ENCODE data around the gene CHSY3.

The CHSY3 gene

GRCh38 chr5:129899454-129899853, 4.8 kb upstream of the CHSY3 start:
- H3K27me3 ChIP-seq (ENCODE audit: control insufficient read depth, insufficient read depth, low read length), result no peaks in the 10 kb centered on the region
- H3K4me3 ChIP-seq (ENCODE audit: low read depth, low read length), result no peak overlapping the region
- H3K79me2 ChIP-seq, result no peaks in the 10 kb centered on the region
- H3K9me3 ChIP-seq (ENCODE audit: control insufficient read depth, low read length), result no peaks in the 10 kb centered on the region
- peak; percentile 26 for TF ChIP-seq CTCF (IDR thresholded peaks at IDR 0.05)
- no peak overlapping the region for H3K4me2 ChIP-seq (ENCODE audit: low read length)
- no peak overlapping the region for H3K9ac ChIP-seq
- H2AFZ ChIP-seq, result no peak overlapping the region
- H3K27ac ChIP-seq, result no peak overlapping the region
- no peaks in the 10 kb centered on the region for H3K36me3 ChIP-seq (ENCODE audit: control insufficient read depth, insufficient read depth, low read length)
- no peaks in the 10 kb centered on the region for H3K4me1 ChIP-seq

DNA sequence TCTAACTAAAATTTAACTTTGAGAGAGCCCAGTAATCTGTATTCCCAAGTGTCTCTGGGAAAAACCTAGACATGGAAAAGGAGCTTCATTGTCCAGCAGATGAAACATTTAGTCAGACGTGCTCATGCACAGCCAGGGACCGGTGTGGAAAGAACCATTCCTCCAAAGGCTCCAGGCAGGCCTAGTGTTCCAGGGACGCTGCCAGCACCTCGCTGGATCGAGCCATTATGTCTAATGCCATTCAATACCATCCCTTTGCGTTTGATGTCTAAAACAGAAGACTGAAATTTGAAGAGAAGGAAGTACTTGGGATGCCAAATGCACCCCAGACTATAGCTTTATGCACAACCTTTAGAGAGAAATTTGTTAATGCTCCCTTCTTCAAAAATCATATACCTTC, 1.4 kb upstream of the CHSY3 start:
- Histone ChIP-seq H3K9ac (no peak overlapping the region), H3K4me1 (peaks cover 2% of the 10 kb centered on the region), H3K36me3 (ENCODE audit: control insufficient read depth, insufficient read depth, low read length) (no peaks in the 10 kb centered on the region), H3K27me3 (ENCODE audit: control insufficient read depth, insufficient read depth, low read length) (no peaks in the 10 kb centered on the region), H3K9me3 (ENCODE audit: control insufficient read depth, low read length) (no peaks in the 10 kb centered on the region), H3K4me2 (ENCODE audit: low read length) (no peak overlapping the region), H2AFZ (no peak overlapping the region), H3K79me2 (no peaks in the 10 kb centered on the region), H3K4me3 (ENCODE audit: low read depth, low read length) (no peak overlapping the region), H3K27ac (no peak overlapping the region)
- TF ChIP-seq CTCF (IDR thresholded peaks at IDR 0.05), result no peak

- H3K27me3 ChIP-seq (ENCODE audit: control insufficient read depth, insufficient read depth, low read length), result no peaks in the 10 kb centered on the region
- peaks cover 2% of the 10 kb centered on the region for H3K4me1 ChIP-seq
- peak overlapping the region; percentile 93 for H2AFZ ChIP-seq
- H3K4me2 ChIP-seq (ENCODE audit: low read length), result peak overlapping the region; percentile 89
- peak overlapping the region; percentile 61 for H3K4me3 ChIP-seq (ENCODE audit: low read depth, low read length)
- peak overlapping the region; percentile 64 for H3K27ac ChIP-seq
- no peak for TF ChIP-seq CTCF (IDR thresholded peaks at IDR 0.05)
- no peaks in the 10 kb centered on the region for H3K36me3 ChIP-seq (ENCODE audit: control insufficient read depth, insufficient read depth, low read length)
- H3K79me2 ChIP-seq, result no peaks in the 10 kb centered on the region
- no peak overlapping the region for H3K9ac ChIP-seq
- no peaks in the 10 kb centered on the region for H3K9me3 ChIP-seq (ENCODE audit: control insufficient read depth, low read length)
Observed at GRCh38 chr5:129903466-129904101, 681 bp upstream of the CHSY3 start.

DNA sequence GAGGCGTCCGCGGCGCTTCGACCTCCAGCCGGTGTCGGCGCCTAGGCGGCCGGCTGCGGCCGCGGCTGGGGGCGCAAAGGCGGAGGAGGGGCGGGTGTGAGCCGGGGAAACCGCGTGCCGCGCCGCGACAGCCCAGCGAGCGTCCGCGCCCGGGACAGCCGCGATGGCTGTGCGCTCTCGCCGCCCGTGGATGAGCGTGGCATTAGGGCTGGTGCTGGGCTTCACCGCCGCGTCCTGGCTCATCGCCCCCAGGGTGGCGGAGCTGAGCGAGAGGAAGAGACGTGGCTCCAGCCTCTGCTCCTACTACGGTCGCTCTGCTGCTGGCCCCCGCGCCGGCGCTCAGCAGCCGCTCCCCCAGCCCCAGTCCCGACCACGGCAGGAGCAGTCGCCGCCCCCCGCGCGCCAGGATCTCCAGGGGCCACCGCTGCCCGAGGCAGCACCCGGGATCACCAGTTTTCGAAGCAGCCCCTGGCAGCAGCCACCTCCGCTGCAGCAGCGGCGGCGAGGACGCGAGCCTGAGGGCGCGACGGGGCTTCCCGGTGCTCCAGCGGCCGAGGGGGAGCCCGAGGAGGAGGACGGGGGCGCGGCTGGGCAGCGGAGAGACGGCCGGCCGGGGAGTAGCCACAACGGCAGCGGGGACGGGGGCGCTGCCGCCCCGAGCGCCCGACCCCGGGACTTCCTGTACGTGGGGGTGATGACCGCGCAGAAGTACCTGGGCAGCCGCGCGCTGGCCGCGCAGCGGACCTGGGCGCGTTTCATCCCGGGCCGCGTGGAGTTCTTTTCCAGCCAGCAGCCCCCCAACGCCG, 605 bp downstream of the CHSY3 start:
- Histone ChIP-seq H3K4me1 (peaks cover 2% of the 10 kb centered on the region), H3K4me2 (ENCODE audit: low read length) (peak overlapping the region; percentile 91), H3K36me3 (ENCODE audit: control insufficient read depth, insufficient read depth, low read length) (no peaks in the 10 kb centered on the region), H3K4me3 (ENCODE audit: low read depth, low read length) (peak overlapping the region; percentile 61), H3K9me3 (ENCODE audit: control insufficient read depth, low read length) (no peaks in the 10 kb centered on the region), H2AFZ (peak overlapping the region; percentile 93), H3K9ac (no peak overlapping the region), H3K27me3 (ENCODE audit: control insufficient read depth, insufficient read depth, low read length) (no peaks in the 10 kb centered on the region), H3K79me2 (no peaks in the 10 kb centered on the region), H3K27ac (no peak overlapping the region)
- TF ChIP-seq CTCF (IDR thresholded peaks at IDR 0.05), result no peak
